ENCODE measurements around the gene MIPOL1.

MIPOL1 gene

GRCh38 chr14:37558740-37559139, 361.0 kb downstream of the MIPOL1 start:
- no peak for DNase-seq

- no peak for DNase-seq
Measured at GRCh38 chr14:37559386-37559785, 361.6 kb downstream of the MIPOL1 start.

- no peak for DNase-seq
Measured at GRCh38 chr14:37563189-37563588, 365.5 kb downstream of the MIPOL1 start.

GRCh38 chr14:37565550-37565949, 367.8 kb downstream of the MIPOL1 start:
- no peak for DNase-seq

- no peak for DNase-seq
Measured at GRCh38 chr14:37566811-37567371, 369.2 kb downstream of the MIPOL1 start.

GRCh38 chr14:37569729-37570128, 372.0 kb downstream of the MIPOL1 start:
- DNase-seq = no peak

GRCh38 chr14:37571391-37571790, 373.7 kb downstream of the MIPOL1 start:
- no peak for DNase-seq

- no peak for DNase-seq
Measured at GRCh38 chr14:37573356-37573755, 375.6 kb downstream of the MIPOL1 start.

- no peak for DNase-seq
Measured at GRCh38 chr14:37579274-37579673, 381.5 kb downstream of the MIPOL1 start.

GRCh38 chr14:37580146-37580545, 382.4 kb downstream of the MIPOL1 start:
- no peak for DNase-seq

- DNase-seq = no peak
Measured at GRCh38 chr14:37583358-37584210, 385.8 kb downstream of the MIPOL1 start.

GRCh38 chr14:37584211-37585100, 386.7 kb downstream of the MIPOL1 start:
- DNase-seq = no peak

- no peak for DNase-seq
Measured at GRCh38 chr14:37585101-37585511, 387.4 kb downstream of the MIPOL1 start.

- no peak for DNase-seq
Measured at GRCh38 chr14:37585971-37586796, 388.4 kb downstream of the MIPOL1 start.

GRCh38 chr14:37586797-37587130, 389.0 kb downstream of the MIPOL1 start:
- DNase-seq = no peak

- DNase-seq = no peak
Measured at GRCh38 chr14:37587131-37587803, 389.5 kb downstream of the MIPOL1 start.

GRCh38 chr14:37587881-37588666, 390.3 kb downstream of the MIPOL1 start:
- no peak for DNase-seq

- DNase-seq = no peak
Measured at GRCh38 chr14:37588667-37588955, 390.9 kb downstream of the MIPOL1 start.

GRCh38 chr14:37588956-37589714, 391.4 kb downstream of the MIPOL1 start:
- no peak for DNase-seq

GRCh38 chr14:37589715-37590427, 392.1 kb downstream of the MIPOL1 start:
- DNase-seq = no peak
